MM.1S (cell line): ENCODE measurements around the gene FOXO6.

Experiments used
- DNase-seq: peaks from one replicate; pipeline ENCODE4 v3.0.0-alpha.2; 2015
- H2AFZ ChIP-seq: fragments of 300-600 bp; sonication (generic); 2 replicates; pipeline ENCODE4 v1.6.0; 2016; ENCODE audit warnings: antibody characterized with exemption, low read length
- H3F3A ChIP-seq: fragments of 300-600 bp; sonication (generic); 2 replicates; pipeline ENCODE4 v1.6.1; 2016; ENCODE audit warnings: mild to moderate bottlenecking, antibody characterized with exemption, low read length, moderate library complexity, mixed read lengths; ENCODE audit not compliant: insufficient read depth
- H3K27ac ChIP-seq: fragments of 300-600 bp; sonication (generic); 2 replicates; pipeline ENCODE4 v1.5.1; 2016; ENCODE audit warnings: mild to moderate bottlenecking, low read length
- H3K27me3 ChIP-seq: fragments of 300-600 bp; sonication (generic); replicated peaks from 2 replicates; pipeline ENCODE4 v1.6.0; 2016; ENCODE audit warnings: low read length; ENCODE audit not compliant: insufficient read depth
- H3K36me3 ChIP-seq: fragments of 300-600 bp; sonication (generic); replicated peaks from 2 replicates; pipeline ENCODE4 v1.6.1; 2016; ENCODE audit warnings: mild to moderate bottlenecking, low read length, mixed read lengths; ENCODE audit not compliant: insufficient read depth
- H3K4me1 ChIP-seq: fragments of 300-600 bp; sonication (generic); 2 replicates; pipeline ENCODE4 v1.6.1; 2016; ENCODE audit warnings: low read length, mixed read lengths
- H3K4me2 ChIP-seq: fragments of 300-600 bp; sonication (generic); 2 replicates; pipeline ENCODE4 v1.6.0; 2016; ENCODE audit warnings: low read depth, low read length
- H3K4me3 ChIP-seq: fragments of 300-600 bp; sonication (generic); 2 replicates; pipeline ENCODE4 v1.5.1; 2016; ENCODE audit warnings: low read length, mixed read lengths
- H3K79me2 ChIP-seq: fragments of 300-600 bp; sonication (generic); 2 replicates; pipeline ENCODE4 v1.6.1; 2016; ENCODE audit warnings: mixed run types, low read length, mixed read lengths
- H3K9ac ChIP-seq: fragments of 300-600 bp; sonication (generic); 2 replicates; pipeline ENCODE4 v1.6.1; 2016; ENCODE audit warnings: low read length, mixed read lengths
- H3K9me2 ChIP-seq: fragments of 300-600 bp; sonication (generic); replicated peaks from 2 replicates; pipeline ENCODE4 v1.6.1; 2016; ENCODE audit warnings: mild to moderate bottlenecking, low read length, mixed read lengths; ENCODE audit not compliant: insufficient read depth
- H3K9me3 ChIP-seq: fragments of 300-600 bp; sonication (generic); replicated peaks from 2 replicates; pipeline ENCODE4 v1.6.1; 2016; ENCODE audit warnings: mild to moderate bottlenecking, low read length, mixed read lengths; ENCODE audit not compliant: insufficient read depth
- H4K20me1 ChIP-seq: fragments of 300-600 bp; sonication (generic); 2 replicates; pipeline ENCODE4 v1.6.1; 2016; ENCODE audit warnings: mild to moderate bottlenecking, low read length, moderate library complexity, mixed read lengths; ENCODE audit not compliant: insufficient read depth
- EZH2 ChIP-seq: fragments of 300-600 bp; sonication (generic); optimal IDR thresholded peaks from 2 replicates; pipeline ENCODE3; 2017; ENCODE audit warnings: low read depth, mild to moderate bottlenecking, antibody characterized with exemption, low read length, mixed read lengths
- EZH2phosphoT487 ChIP-seq: fragments of 300-600 bp; sonication (generic); IDR thresholded peaks from 2 replicates; pipeline ENCODE4 v1.6.1; 2018; ENCODE audit warnings: antibody characterized with exemption, low read length
- TF ChIP-seq, protein P1 (sequence below): fragments of 300-600 bp; sonication (generic); IDR thresholded peaks from 2 replicates; pipeline ENCODE4 v1.5.1; 2016; ENCODE audit warnings: antibody characterized with exemption, low read length, mixed read lengths

The FOXO6 gene

DNA sequence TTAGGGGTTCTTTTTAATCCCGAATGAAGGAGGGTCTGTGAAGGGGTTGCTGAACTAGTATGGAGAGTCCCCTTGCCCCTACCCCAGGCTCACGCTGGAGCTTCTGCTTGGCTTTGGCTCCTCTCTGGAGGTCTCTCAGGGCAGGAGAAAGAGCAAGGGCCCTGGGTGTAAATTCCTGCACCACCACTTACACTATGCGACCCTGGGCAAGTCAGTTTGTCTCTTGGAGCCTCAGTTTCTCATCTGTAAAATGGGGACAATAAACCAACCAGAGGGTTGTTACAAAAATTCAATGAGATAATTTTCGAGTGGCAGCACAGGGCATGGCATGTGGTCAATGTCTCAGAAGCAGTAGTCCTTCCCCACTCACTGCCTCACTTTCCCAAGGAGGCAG, 11.4 kb downstream of the FOXO6 start:
- Histone ChIP-seq H2AFZ (no peak overlapping the region), H3K9me2 (no peaks in the 10 kb centered on the region), H3K4me2 (no peak overlapping the region), H4K20me1 (no peaks in the 10 kb centered on the region), H3K27me3 (peaks cover 4% of the 10 kb centered on the region; the same call in 1 of the 2 replicates), H3K4me1 (no peaks in the 10 kb centered on the region), H3K9me3 (no peaks in the 10 kb centered on the region), H3K9ac (no peak overlapping the region), H3K36me3 (no peaks in the 10 kb centered on the region), H3K27ac (no peak overlapping the region), H3K79me2 (no peaks in the 10 kb centered on the region), H3K4me3 (no peak overlapping the region), H3F3A (no peaks in the 10 kb centered on the region)
- DNase-seq: no peak
- no peak for TF ChIP-seq EZH2
- TF ChIP-seq, protein P1, sequence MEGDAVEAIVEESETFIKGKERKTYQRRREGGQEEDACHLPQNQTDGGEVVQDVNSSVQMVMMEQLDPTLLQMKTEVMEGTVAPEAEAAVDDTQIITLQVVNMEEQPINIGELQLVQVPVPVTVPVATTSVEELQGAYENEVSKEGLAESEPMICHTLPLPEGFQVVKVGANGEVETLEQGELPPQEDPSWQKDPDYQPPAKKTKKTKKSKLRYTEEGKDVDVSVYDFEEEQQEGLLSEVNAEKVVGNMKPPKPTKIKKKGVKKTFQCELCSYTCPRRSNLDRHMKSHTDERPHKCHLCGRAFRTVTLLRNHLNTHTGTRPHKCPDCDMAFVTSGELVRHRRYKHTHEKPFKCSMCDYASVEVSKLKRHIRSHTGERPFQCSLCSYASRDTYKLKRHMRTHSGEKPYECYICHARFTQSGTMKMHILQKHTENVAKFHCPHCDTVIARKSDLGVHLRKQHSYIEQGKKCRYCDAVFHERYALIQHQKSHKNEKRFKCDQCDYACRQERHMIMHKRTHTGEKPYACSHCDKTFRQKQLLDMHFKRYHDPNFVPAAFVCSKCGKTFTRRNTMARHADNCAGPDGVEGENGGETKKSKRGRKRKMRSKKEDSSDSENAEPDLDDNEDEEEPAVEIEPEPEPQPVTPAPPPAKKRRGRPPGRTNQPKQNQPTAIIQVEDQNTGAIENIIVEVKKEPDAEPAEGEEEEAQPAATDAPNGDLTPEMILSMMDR: no peak
- no peak for TF ChIP-seq EZH2phosphoT487

DNA sequence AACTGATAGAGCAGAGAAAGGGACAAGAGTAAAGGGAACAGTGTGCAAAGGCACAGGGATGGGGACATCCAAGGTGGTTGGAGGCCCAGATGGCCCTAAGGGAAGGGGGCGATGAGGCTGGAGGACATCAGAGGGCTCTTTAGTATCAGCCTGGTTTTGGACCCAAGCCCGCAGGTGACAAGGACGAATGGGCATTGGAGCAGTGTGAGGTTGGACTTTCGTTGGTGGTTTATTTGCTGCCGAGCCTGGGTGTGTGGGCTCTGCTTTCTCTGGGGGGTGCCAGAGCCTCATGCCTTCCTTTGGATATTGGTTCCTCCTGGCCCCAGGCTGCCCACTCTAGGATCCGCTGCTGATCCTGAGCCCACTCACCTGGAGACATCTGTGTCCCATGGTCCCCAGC, 12.1 kb downstream of the FOXO6 start:
- H2AFZ ChIP-seq: no peak overlapping the region
- TF ChIP-seq EZH2phosphoT487: no peak
- no peaks in the 10 kb centered on the region for H3K79me2 ChIP-seq
- no peak overlapping the region for H3K4me2 ChIP-seq
- H3K27me3 ChIP-seq: no peaks in the 10 kb centered on the region
- H3F3A ChIP-seq: no peaks in the 10 kb centered on the region
- no peak for DNase-seq
- no peak overlapping the region for H3K4me3 ChIP-seq
- no peaks in the 10 kb centered on the region for H4K20me1 ChIP-seq
- H3K9ac ChIP-seq: no peak overlapping the region
- no peak overlapping the region for H3K27ac ChIP-seq
- no peaks in the 10 kb centered on the region for H3K4me1 ChIP-seq
- H3K9me2 ChIP-seq: no peaks in the 10 kb centered on the region
- H3K36me3 ChIP-seq: no peaks in the 10 kb centered on the region
- H3K9me3 ChIP-seq: no peaks in the 10 kb centered on the region

DNA sequence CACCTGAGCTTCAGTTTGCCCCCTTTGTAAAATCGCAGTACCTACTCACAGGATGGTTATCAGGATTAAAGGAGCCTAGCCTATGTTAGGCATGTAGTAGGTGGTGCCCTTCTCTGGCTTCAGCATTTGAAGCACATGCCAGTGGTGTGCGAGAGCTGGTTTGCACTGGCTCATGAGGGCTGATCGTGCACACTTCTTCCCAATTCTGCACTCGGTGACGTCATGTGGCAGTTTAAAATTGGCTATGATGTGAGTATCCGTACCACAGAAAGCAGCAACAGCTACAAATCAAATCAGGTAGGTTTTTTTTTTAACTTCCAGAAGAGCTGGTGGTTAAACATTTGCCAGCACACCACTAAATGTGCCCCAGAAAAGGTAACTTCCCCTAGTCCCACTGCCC, 13.5 kb downstream of the FOXO6 start:
- no peak overlapping the region for H3K4me2 ChIP-seq
- no peak overlapping the region for H2AFZ ChIP-seq
- no peak overlapping the region for H3K9ac ChIP-seq
- TF ChIP-seq EZH2: no peak
- H3K79me2 ChIP-seq: no peaks in the 10 kb centered on the region
- H3K27me3 ChIP-seq: no peaks in the 10 kb centered on the region
- DNase-seq: no peak
- H3K27ac ChIP-seq: no peak overlapping the region
- no peaks in the 10 kb centered on the region for H3K36me3 ChIP-seq
- no peaks in the 10 kb centered on the region for H3K9me3 ChIP-seq
- H3K9me2 ChIP-seq: no peaks in the 10 kb centered on the region
- no peaks in the 10 kb centered on the region for H3F3A ChIP-seq
- no peaks in the 10 kb centered on the region for H3K4me1 ChIP-seq
- no peaks in the 10 kb centered on the region for H4K20me1 ChIP-seq
- H3K4me3 ChIP-seq: no peak overlapping the region

DNA sequence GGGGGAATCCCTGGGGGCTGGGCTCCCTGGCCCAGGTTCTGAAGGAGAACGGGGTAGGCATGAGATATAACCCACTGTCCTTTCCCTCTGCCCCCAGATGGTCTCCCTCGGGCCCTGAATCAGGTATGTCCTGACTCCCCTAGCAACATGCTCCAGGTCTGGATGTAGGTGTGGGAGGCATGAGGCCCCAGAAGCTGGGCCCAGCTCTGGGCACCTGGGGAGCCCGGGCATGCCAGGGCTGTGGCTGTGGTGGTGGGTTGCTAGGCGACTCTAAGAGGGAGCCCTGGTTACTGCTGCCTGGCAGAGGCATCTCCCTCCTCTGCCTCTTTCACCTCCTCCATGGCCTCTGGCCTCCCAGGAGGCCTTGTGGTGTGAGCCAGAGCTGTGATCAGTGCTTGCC, 16.2 kb downstream of the FOXO6 start:
- Histone ChIP-seq H3F3A (no peaks in the 10 kb centered on the region), H3K4me3 (no peak overlapping the region), H3K9ac (no peak overlapping the region), H3K27ac (no peak overlapping the region), H2AFZ (no peak overlapping the region), H3K9me2 (no peaks in the 10 kb centered on the region), H3K79me2 (no peaks in the 10 kb centered on the region), H4K20me1 (no peaks in the 10 kb centered on the region), H3K4me2 (no peak overlapping the region), H3K27me3 (peaks cover 8% of the 10 kb centered on the region), H3K4me1 (no peaks in the 10 kb centered on the region), H3K9me3 (no peaks in the 10 kb centered on the region), H3K36me3 (no peaks in the 10 kb centered on the region)
- DNase-seq: no peak
- TF ChIP-seq EZH2phosphoT487: no peak
- TF ChIP-seq, protein P1: no peak
- no peak for TF ChIP-seq EZH2
